K562 (cell line): ENCODE data around the gene TDRKH. TPM values are rescaled to one million over a fixed set of nuclear protein-coding genes. Genes with fewer than 3 reads are reported as not detected.

Experiments used
- GABPB1 ChIP-seq: sonication (generic); formaldehyde crosslinking; IDR thresholded peaks from 2 replicates; pipeline ENCODE4 v1.8.0; 2022; ENCODE audit warnings: mild to moderate bottlenecking, missing genetic modification reagents
- MTF1 ChIP-seq: fragments of 250-450 bp; sonication (Bioruptor Pico); IDR thresholded peaks from 2 replicates; pipeline ENCODE4 v1.9.0; 2021; ENCODE audit warnings: moderate library complexity, mild to moderate bottlenecking, inconsistent platforms, borderline replicate concordance
- NR2F6 ChIP-seq: fragments of 450-650 bp; formaldehyde crosslinking; IDR thresholded peaks from 2 replicates; pipeline ENCODE4 v1.4.0; 2020; ENCODE audit warnings: mild to moderate bottlenecking
- PTTG1 ChIP-seq: fragments of 450-650 bp; IDR thresholded peaks from 2 replicates; pipeline ENCODE4 v1.6.1; 2016; ENCODE audit warnings: low read depth, mild to moderate bottlenecking, missing genetic modification characterization, missing compliant biosample characterization
- SREBF1 ChIP-seq: fragments of 150-350 bp; IDR thresholded peaks from 2 replicates; pipeline ENCODE4 v1.6.1; 2014; ENCODE audit warnings: antibody characterized with exemption, low read depth, low read length, borderline replicate concordance
- TARDBP ChIP-seq: fragments of 450-650 bp; IDR thresholded peaks from 2 replicates; pipeline ENCODE4 v1.6.1; 2016
- TCF7L2 ChIP-seq: fragments of 150-350 bp; IDR thresholded peaks from 2 replicates; pipeline ENCODE4 v1.6.1; 2016; ENCODE audit warnings: low read depth, mild to moderate bottlenecking, low read length, moderate library complexity
- WHSC1 ChIP-seq: IDR thresholded peaks from one replicate; pipeline ENCODE4 v1.6.1; 2012; ENCODE audit warnings: low read length, control low read depth, inconsistent platforms
- polyA plus RNA-seq, 8 experiments: library from polyadenylated mRNA; depleted of rRNA in 4 of 8; stranded (reverse) in 5 of 8; unstranded in 3 of 8; fragments of >200 nt; fragmentation: Nextera tagmentation in 2 of 8; fragmentation: Illumina TruSeq in 1 of 8; extraction: Ambion mirVana in 2 of 8; extraction: Trizol in 1 of 8; gene quantifications; 2 replicates each; pipeline versions ENCODE4 v1.2.1 to v1.2.3, GENCODE V29; 2011 to 2014; ENCODE audit warnings: inconsistent platforms in 1 of 8, missing spikeins in 1 of 8
- total RNA-seq, 7 experiments: library from RNA; depleted of rRNA in 6 of 7; stranded (reverse); fragments of >200 nt in 6 of 7; fragmentation: Illumina TruSeq in 2 of 7; extraction: Trizol in 2 of 7; gene quantifications; 2 replicates each; pipeline versions ENCODE4 v1.2.1 to v1.2.3, GENCODE V29; 2011 to 2021; ENCODE audit warnings: low replicate concordance in 1 of 7
- TF ChIP-seq, protein P1 (sequence below): fragments of 250-450 bp; sonication (Bioruptor Pico); IDR thresholded peaks from 2 replicates; pipeline ENCODE4 v1.5.0; 2021
- TF ChIP-seq, protein P2 (sequence below): sonication (generic); formaldehyde crosslinking; IDR thresholded peaks from 2 replicates; pipeline ENCODE4 v1.8.0; 2023; ENCODE audit warnings: mild to moderate bottlenecking, missing genetic modification reagents
- TF ChIP-seq, protein P3 (sequence below): fragments of 450-650 bp; conservative IDR thresholded peaks from 2 replicates; pipeline ENCODE4 v1.6.1; 2016; ENCODE audit warnings: missing genetic modification characterization, low read depth, mild to moderate bottlenecking, control low read depth, missing compliant biosample characterization
- TF ChIP-seq, protein P4 (sequence below), 2 experiments: fragments of 450-650 bp in 1 of 2; IDR thresholded peaks; 2 replicates each; pipeline ENCODE4 v1.6.1; 2011 to 2017; ENCODE audit warnings: low read depth in 2 of 2, antibody characterized with exemption in 1 of 2, borderline replicate concordance in 1 of 2, low read length in 1 of 2, mild to moderate bottlenecking in 1 of 2, mixed read lengths in 1 of 2; ENCODE audit not compliant: control insufficient read depth in 1 of 2
- TF ChIP-seq, protein P5 (sequence below): fragments of 250-450 bp; sonication (Bioruptor Pico); IDR thresholded peaks from 2 replicates; pipeline ENCODE4 v1.5.0; 2021; ENCODE audit warnings: mild to moderate bottlenecking, moderate library complexity

TDRKH gene
- total and polyA plus RNA-seq, 9 of the 15 experiments (the other 6 are each of a cell fraction or from before 2014, with no cell fraction given): 4.3 to 21.3 (median 8.4) TPM

DNA sequence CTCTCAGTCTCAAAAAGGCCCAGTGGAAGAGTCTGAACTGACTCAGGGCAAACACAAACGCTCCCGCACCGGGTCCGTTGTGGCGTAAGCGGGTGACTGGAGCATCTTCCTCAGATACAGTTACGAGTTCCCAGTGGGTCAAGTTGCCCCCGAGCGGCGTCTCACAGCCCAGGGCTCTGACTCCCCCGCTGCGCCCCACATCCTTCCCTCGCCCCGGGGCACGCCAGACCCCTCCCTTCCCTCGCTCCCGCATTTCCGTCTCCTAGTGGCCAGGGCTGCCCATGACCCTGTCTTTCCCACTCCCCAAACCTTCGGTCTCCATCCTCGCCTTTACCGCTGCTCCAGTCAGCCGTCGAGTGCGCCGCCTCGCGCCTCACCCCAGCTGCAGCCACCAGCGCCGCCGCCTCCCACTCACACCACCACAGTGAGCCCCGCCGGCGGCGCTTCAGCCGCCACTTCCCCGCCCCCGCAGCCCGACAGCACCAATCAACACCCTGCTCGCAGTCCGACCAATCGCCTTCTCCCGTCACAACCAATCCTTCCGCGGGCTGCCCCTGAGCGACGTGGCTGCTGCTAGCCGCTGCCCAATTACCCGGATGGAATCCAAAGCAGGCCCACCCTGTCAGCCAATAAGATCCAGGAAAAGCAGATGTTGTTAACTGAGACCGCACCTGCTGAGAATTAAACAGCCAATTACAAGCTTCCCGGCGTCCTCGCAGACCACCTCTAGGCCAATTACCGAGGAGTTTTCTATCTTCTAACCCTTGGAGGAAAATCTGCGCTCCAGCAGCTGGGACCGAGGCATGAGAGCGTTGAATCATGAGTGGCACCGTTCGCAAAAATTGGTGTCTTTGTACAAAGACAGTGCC lies at the start of gene TDRKH (continued):
- TF ChIP-seq SREBF1 (no peak), TCF7L2 (no peak), GABPB1 (CRISPR knock-in tag) (peak; percentile 76), WHSC1 (no peak), MTF1 (CRISPR knock-in tag) (no peak), NR2F6 (CRISPR knock-in tag) (no peak), TARDBP (no peak; the same call in 1 of the 2 replicates), PTTG1 (tag) (no peak)
- TF ChIP-seq, protein P1, sequence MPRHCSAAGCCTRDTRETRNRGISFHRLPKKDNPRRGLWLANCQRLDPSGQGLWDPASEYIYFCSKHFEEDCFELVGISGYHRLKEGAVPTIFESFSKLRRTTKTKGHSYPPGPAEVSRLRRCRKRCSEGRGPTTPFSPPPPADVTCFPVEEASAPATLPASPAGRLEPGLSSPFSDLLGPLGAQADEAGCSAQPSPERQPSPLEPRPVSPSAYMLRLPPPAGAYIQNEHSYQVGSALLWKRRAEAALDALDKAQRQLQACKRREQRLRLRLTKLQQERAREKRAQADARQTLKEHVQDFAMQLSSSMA (CRISPR knock-in tag): no peak
- TF ChIP-seq, protein P2, sequence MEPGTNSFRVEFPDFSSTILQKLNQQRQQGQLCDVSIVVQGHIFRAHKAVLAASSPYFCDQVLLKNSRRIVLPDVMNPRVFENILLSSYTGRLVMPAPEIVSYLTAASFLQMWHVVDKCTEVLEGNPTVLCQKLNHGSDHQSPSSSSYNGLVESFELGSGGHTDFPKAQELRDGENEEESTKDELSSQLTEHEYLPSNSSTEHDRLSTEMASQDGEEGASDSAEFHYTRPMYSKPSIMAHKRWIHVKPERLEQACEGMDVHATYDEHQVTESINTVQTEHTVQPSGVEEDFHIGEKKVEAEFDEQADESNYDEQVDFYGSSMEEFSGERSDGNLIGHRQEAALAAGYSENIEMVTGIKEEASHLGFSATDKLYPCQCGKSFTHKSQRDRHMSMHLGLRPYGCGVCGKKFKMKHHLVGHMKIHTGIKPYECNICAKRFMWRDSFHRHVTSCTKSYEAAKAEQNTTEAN (CRISPR knock-in tag): no peak
- TF ChIP-seq, protein P3, sequence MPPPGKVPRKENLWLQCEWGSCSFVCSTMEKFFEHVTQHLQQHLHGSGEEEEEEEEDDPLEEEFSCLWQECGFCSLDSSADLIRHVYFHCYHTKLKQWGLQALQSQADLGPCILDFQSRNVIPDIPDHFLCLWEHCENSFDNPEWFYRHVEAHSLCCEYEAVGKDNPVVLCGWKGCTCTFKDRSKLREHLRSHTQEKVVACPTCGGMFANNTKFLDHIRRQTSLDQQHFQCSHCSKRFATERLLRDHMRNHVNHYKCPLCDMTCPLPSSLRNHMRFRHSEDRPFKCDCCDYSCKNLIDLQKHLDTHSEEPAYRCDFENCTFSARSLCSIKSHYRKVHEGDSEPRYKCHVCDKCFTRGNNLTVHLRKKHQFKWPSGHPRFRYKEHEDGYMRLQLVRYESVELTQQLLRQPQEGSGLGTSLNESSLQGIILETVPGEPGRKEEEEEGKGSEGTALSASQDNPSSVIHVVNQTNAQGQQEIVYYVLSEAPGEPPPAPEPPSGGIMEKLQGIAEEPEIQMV (tag): no peak
- TF ChIP-seq, protein P4, sequence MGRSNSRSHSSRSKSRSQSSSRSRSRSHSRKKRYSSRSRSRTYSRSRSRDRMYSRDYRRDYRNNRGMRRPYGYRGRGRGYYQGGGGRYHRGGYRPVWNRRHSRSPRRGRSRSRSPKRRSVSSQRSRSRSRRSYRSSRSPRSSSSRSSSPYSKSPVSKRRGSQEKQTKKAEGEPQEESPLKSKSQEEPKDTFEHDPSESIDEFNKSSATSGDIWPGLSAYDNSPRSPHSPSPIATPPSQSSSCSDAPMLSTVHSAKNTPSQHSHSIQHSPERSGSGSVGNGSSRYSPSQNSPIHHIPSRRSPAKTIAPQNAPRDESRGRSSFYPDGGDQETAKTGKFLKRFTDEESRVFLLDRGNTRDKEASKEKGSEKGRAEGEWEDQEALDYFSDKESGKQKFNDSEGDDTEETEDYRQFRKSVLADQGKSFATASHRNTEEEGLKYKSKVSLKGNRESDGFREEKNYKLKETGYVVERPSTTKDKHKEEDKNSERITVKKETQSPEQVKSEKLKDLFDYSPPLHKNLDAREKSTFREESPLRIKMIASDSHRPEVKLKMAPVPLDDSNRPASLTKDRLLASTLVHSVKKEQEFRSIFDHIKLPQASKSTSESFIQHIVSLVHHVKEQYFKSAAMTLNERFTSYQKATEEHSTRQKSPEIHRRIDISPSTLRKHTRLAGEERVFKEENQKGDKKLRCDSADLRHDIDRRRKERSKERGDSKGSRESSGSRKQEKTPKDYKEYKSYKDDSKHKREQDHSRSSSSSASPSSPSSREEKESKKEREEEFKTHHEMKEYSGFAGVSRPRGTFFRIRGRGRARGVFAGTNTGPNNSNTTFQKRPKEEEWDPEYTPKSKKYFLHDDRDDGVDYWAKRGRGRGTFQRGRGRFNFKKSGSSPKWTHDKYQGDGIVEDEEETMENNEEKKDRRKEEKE (IDR thresholded peaks at IDR 0.05; ENCODE audit: borderline replicate concordance in 1 of 2, control insufficient read depth in 1 of 2, low read depth in 2 of 2, low read length in 1 of 2): no peak
- TF ChIP-seq, protein P5, sequence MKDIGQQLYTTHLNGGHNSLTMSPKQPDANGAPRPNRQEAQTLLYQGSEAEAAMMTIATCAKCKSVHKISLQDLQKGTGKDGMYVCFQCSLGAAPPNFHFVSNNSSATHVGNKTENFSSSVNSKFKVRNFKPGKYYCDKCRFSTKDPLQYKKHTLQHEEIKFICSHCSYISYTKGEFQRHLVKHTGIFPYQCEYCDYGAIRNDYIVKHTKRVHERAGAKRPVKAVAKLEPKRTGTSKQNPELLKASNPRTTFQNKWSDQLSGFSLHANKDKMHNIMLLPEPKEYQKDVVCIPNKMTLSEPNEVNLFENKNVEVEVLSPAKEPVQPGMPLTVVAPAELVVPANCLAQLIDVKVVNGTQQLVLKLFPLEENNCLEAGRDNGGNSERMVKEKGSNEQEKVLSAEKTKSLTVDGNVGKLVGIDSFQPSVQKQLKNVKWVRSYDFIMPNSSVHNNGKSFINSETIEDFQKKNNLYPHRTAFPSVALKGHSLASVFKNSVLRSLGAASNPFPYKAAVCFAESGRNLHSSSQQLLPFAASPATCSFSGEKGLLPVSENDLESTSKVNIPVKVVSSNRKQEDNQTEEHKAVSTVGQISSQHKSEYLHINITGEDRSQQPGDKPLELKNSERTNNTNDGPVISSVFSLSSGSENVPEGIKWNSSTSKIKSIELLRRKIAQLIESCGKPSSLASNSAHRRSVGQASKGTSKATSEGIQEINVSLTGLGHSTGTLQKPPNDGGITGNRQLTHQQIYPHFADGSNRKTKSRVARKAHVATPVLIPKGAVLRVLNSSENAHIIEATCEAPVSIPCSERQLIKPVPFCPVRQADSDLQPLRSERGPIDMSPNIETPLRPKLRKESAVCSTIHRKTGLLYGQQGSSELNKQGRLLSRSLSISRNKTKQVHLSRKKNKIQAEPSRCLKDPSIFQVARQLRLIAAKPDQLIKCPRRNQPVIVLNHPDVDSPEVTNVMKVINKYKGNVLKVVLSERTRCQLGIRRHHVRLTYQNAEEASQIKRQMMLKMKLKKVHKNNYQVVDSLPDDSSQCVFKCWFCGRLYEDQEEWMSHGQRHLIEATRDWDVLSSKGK (CRISPR knock-in tag): no peak
